Amygdala (tissue), 56 donors: ENCODE data around the gene GNAI3.
"Not testable (repeated sequence)": the region's sequence is repeated elsewhere in the genome, so short reads cannot be mapped to it uniquely, and the experiment has no call there.

Experiments
- DNase-seq, 56 donors: peaks; one replicate each; lab custom pipeline; 2025; lab: John Stamatoyannopoulos, UW

GNAI3 gene

GRCh38 chr1:109654519-109654918 lies 106.1 kb downstream of the GNAI3 start:
- no peak for DNase-seq

GRCh38 chr1:109655615-109656519 lies 107.5 kb downstream of the GNAI3 start, which contains the start of gene GSTM4:
Gene GSTM4 (plus strand): TSS chr1:109656099. CDS start chr1:109656390, 291 bp downstream.
- peak in 51 of 56 donors; percentile 19 to 85 (median 63) for DNase-seq

- DNase-seq, result no peak
Observed at GRCh38 chr1:109657395-109657794, 109.0 kb downstream of the GNAI3 start.

GRCh38 chr1:109657970-109658369 lies 109.6 kb downstream of the GNAI3 start:
- DNase-seq, result no peak

- no peak for DNase-seq
Observed at GRCh38 chr1:109658533-109659042, 110.2 kb downstream of the GNAI3 start.

GRCh38 chr1:109659145-109659544 lies 110.7 kb downstream of the GNAI3 start:
- DNase-seq, result no peak

- no peak for DNase-seq
Observed at GRCh38 chr1:109659997-109660690, 111.7 kb downstream of the GNAI3 start.

GRCh38 chr1:109660691-109661026 lies 112.2 kb downstream of the GNAI3 start:
- not testable (repeated sequence) for DNase-seq

- DNase-seq, result no peak
Observed at GRCh38 chr1:109661391-109661790, 113.0 kb downstream of the GNAI3 start.

GRCh38 chr1:109664671-109665070 lies 116.3 kb downstream of the GNAI3 start:
- DNase-seq, result no peak

GRCh38 chr1:109667452-109668122 lies 119.2 kb downstream of the GNAI3 start, which contains the start of gene GSTM2:
Gene GSTM2 (plus strand): TSS chr1:109668057. CDS start chr1:109668116, 59 bp downstream.
- peak in 53 of 56 donors; percentile 23 to 90 (median 74) for DNase-seq
